Activated CD4-positive, CD25-positive, alpha-beta regulatory T cell treated with anti-CD3 and anti-CD28 coated beads, Interleukin-2, amount 50 U/mL, for 72 hours (primary cell): ENCODE data around the gene UST.
"Not testable (repeated sequence)": the region's sequence is repeated elsewhere in the genome, so short reads cannot be mapped to it uniquely, and the experiment has no call there.

Source experiments
- DNase-seq: peaks from one replicate; pipeline ENCODE4 v3.0.0; 2021

UST gene

DNA sequence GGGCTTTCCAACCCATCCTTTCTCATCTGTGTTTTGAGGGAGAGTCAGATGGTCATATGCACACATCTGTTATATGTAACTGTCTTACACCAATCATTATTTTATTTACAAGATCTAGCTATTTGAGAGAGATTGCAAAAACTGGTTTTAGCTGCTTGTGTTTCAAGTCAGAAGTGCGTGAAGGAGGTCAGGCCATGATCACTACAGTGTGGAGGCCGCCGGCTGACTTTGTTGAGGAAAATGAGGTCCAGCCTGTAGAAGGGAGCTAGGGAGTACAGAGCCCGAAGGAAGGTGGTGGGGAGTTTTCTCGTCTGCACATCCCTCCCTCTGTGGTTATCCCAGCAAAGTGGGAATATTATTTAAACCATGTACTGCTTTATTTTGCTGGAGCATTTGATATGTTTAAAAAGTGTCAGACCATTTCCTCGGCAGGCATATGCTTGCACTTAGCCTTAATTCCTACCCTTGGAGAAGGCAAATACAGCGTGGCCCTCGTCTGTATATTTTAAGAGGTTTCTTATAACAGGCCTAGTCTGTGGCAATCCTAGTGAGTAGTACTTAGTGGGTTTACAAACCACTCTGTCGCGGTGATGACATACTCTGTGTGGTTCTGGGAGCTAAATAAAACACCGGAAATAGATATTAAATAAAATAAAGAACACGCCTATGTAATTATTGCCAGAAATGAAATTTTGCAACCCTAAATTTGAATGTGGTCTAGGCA lies 95.6 kb downstream of the UST start:
- DNase-seq: no peak

GRCh38 chr6:148845464-148845863 lies 98.6 kb downstream of the UST start:
- DNase-seq: no peak

DNA sequence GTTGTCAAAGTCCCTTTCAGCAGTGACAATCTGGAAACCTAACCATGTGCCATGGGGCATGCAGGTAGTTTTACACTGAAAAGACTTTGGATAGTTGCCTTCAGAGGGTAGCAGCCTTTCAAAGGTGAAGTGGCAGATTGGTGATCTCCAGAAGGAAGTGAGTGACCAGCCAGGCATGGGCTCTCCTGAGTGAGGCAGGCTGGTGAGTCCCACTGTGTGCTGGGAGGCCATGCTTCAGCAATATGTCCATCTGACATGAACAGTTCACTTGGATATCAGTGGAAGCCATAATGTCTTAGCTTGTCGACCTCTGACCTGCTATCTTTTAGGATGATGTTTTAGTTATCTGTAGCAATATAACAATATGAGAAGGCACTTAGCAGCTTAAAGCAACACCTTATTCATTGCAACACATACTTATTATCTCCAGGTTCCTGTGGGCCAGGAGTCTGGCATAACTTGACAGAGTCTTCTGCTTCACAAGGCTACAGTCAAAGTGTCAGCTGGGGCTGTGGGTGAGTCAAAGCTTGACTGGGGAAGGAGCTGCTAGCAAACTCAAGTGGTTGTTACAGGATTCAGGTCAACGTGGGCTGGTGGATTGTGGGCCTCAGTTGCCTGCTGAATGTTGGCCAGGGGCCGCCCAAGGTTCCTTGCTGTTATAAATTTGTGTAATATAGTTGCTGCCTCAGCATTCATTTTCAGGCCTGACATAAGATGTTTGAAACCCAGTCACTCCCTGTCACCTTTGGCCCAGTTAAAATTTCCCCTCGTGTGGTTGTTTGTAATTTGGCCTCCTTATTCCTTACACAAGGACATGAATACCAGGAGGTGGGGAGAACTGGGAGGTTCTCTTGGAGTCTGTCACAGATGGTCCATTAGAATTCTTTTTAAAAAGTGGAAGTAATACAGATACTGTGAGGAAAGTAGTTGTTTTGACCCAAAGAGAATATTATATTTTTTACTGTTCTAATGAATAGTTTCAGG lies 100.2 kb downstream of the UST start:
- no peak for DNase-seq

DNA sequence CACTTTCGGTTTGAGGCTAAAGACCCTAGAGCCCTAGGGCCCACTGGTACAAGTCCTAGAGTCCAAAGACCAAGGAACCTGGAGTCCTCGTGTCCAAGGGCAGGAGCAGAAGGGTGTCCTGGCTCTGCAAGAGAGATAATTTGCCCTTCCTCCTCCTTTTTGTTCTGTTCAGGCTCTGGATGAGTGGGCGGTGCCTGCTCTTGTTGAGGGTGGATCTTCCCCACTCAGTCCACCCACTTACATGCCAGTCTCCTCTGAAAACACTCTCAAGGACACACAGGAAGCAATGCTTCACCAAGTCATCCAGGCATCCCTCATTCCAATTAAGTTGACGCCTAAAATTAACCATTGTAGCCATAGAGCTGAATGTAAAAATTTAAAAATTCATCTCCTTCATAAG lies 102.1 kb downstream of the UST start:
- no peak for DNase-seq

GRCh38 chr6:148849449-148849848 lies 102.6 kb downstream of the UST start:
- DNase-seq: not testable (repeated sequence)

DNA sequence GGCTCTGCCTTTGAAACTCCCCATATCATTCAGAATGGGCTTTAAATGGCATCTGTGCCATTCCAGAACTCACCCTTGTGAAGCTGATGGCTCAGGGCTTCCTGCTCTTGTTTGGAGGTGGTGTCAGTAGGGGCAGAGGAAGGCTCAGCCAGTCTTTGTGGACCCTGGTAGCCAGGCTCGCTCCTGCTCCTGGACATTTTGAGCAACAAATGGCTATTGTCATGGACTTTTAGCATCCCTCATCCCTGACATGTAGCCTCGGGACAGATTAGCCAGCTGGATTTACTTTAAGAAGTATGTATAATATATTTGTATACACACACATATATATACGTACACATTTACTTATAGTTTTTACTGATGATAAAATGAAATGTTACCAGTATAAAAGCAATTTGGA lies 104.1 kb downstream of the UST start:
- DNase-seq: no peak

- no peak for DNase-seq
Measured at GRCh38 chr6:148851683-148852556, 105.1 kb downstream of the UST start.

- DNase-seq: no peak
Measured at GRCh38 chr6:148852688-148853087, 105.9 kb downstream of the UST start.

- not testable (repeated sequence) for DNase-seq
Measured at GRCh38 chr6:148853113-148853512, 106.3 kb downstream of the UST start.

GRCh38 chr6:148854096-148854495 lies 107.3 kb downstream of the UST start:
- no peak for DNase-seq

DNA sequence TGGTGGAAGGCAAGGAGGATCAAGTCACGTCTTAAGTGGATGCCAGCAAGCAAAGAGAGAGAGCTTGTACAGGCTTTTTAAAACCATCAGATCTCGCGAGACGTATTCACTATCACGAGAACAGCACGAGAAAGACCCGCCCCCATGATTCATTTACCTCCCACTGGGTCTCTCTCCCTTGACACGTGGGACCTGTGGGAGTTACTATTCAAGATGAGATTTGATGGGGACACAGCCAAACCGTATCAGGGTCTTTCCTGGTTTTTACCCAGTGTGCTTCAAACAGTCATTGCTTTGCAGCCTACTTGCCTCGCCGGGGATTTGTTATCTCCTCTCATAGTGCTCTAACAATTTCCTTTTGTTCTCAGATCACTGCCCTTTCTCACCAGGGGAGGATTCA lies 108.2 kb downstream of the UST start:
- DNase-seq: no peak

- no peak for DNase-seq
Measured at GRCh38 chr6:148855744-148856143, 108.9 kb downstream of the UST start.

DNA sequence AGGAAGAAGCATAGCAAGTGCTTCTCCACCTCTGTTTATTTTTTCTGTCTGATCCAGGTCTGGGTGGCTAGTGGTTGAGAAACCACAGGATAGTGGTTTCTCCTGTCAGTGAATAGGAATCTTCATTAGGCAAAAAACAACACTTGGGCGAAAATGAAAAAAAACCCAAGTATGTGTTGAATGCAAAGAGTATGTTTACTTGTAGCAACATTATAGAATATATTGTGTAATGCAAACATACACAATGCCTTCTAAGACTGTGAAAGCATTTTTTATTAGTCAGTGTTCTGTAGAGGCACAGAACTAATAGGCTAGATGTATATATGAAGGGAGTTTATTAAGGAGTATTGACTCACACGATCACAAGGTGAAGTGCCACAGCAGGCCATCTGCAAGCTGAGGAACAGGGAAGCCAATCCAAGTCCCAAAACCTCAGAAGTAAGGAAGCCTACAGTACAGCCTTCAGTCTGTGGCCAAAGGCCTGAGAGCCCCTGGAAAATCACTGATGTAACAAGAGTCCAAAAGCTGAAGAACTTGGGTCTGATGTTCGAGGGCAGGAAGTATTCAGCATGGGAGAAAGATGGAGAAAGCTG lies 111.1 kb downstream of the UST start:
- no peak for DNase-seq

GRCh38 chr6:148864132-148864531 lies 117.3 kb downstream of the UST start:
- not testable (repeated sequence) for DNase-seq

- DNase-seq: no peak
Measured at GRCh38 chr6:148864941-148865340, 118.1 kb downstream of the UST start.

DNA sequence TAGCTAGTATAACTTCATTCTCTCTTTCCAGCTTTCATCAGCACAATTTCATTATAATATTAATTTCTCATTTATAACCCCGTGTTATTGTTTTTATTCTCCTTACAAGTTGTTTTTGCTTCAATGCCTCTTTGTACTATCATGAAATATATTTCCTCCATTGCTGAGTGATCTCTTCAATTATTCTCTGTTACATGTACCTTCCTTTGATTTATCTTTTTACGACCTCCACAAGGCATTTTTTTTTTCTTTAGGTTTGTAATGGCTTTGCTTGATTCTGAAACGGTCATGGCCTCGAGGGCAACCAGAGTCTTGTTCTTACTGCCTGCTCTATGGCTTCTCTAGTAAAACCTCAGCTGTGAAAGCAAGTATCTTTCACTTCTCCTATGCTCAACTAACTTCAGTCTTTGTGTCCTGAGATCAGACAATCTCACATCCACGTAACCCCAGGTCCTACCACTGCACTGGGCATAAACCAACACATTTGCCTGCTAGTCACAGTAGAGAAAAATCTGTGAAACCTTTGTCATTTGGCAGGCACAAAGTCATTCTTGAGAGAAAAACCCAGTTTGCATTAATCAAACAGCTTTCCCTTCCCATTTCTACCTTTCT lies 119.9 kb downstream of the UST start:
- DNase-seq: no peak

- no peak for DNase-seq
Measured at GRCh38 chr6:148867862-148868261, 121.0 kb downstream of the UST start.

GRCh38 chr6:148868314-148868713 lies 121.5 kb downstream of the UST start:
- no peak for DNase-seq

- no peak for DNase-seq
Measured at GRCh38 chr6:148868901-148869300, 122.1 kb downstream of the UST start.

DNA sequence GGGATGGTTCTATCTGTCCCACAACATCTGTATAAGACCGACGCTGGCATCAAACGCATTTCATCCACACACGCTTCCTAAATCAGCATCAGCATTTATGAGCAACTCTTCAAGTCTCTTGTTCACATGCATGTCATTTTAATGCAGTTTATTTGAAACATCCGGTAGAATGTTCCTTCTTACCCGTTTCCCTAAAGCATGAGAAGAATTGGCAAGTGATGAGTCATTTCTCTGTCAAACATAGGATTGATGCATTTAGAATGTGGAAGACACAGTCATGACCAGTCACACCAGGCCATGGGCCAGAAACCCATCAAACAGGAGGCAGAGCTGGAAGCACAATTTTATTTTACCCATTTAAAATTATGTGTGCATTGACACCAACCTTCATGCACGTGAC lies 122.8 kb downstream of the UST start:
- DNase-seq: no peak

- DNase-seq: no peak
Measured at GRCh38 chr6:148873154-148873553, 126.3 kb downstream of the UST start.

GRCh38 chr6:148873868-148874267 lies 127.0 kb downstream of the UST start:
- no peak for DNase-seq
